HG03066 (cell line): ENCODE results near the gene BCS1L.
A peak's percentile ranks its signal among the peaks of the same experiment; 100 is the strongest.
"Not testable (repeated sequence)": the region's sequence is repeated elsewhere in the genome, so short reads cannot be mapped to it uniquely, and the experiment has no call there.

ENCODE experiments used
- ATAC-seq: cut with Tn5 transposase; IDR thresholded peaks from one replicate; pipeline ENCODE4 v1.9.1; 2021; ENCODE audit warnings: low read depth; ENCODE audit not compliant: unreplicated experiment

BCS1L gene

GRCh38 chr2:218658671-218659257, 719 bp upstream of the BCS1L start:
- peak; percentile 42 for ATAC-seq

- no peak for ATAC-seq
Measured at GRCh38 chr2:218659988-218660358, 490 bp downstream of the BCS1L start.

GRCh38 chr2:218662377-218662776, 2.9 kb downstream of the BCS1L start:
- ATAC-seq: no peak

GRCh38 chr2:218662827-218663226, 3.3 kb downstream of the BCS1L start:
- ATAC-seq: no peak

GRCh38 chr2:218663901-218664300, 4.4 kb downstream of the BCS1L start:
- no peak for ATAC-seq

- ATAC-seq: no peak
Measured at GRCh38 chr2:218664653-218665052, 5.2 kb downstream of the BCS1L start.

GRCh38 chr2:218671097-218671653, 11.7 kb downstream of the BCS1L start:
- ATAC-seq: no peak

- peak; percentile 98 for ATAC-seq
Measured at GRCh38 chr2:218671654-218672566, 12.4 kb downstream of the BCS1L start, which contains the start of the genes RNF25 and STK36. Gene RNF25 (minus strand): TSS chr2:218672002. CDS start chr2:218671970, 32 bp downstream. Gene STK36 (plus strand): TSS chr2:218672086. CDS start chr2:218672830, 744 bp downstream.

- ATAC-seq: no peak
Measured at GRCh38 chr2:218679119-218679518, 19.6 kb downstream of the BCS1L start.

- ATAC-seq: no peak
Measured at GRCh38 chr2:218680061-218680460, 20.6 kb downstream of the BCS1L start.

GRCh38 chr2:218687400-218688060, 28.0 kb downstream of the BCS1L start:
- ATAC-seq: not testable (repeated sequence)

- no peak for ATAC-seq
Measured at GRCh38 chr2:218691234-218691633, 31.8 kb downstream of the BCS1L start.

- no peak for ATAC-seq
Measured at GRCh38 chr2:218694405-218695145, 35.1 kb downstream of the BCS1L start.

- ATAC-seq: no peak
Measured at GRCh38 chr2:218698885-218699284, 39.4 kb downstream of the BCS1L start.

GRCh38 chr2:218701806-218702205, 42.3 kb downstream of the BCS1L start:
- ATAC-seq: no peak

- no peak for ATAC-seq
Measured at GRCh38 chr2:218703341-218703740, 43.9 kb downstream of the BCS1L start.

- no peak for ATAC-seq
Measured at GRCh38 chr2:218708086-218708485, 48.6 kb downstream of the BCS1L start.

- ATAC-seq: no peak
Measured at GRCh38 chr2:218709908-218710307, 50.4 kb downstream of the BCS1L start.

- no peak for ATAC-seq
Measured at GRCh38 chr2:218710334-218710686, 50.8 kb downstream of the BCS1L start.
